ENCODE results near the gene PTPRU. TPM values are rescaled to one million over a fixed set of nuclear protein-coding genes. Genes with fewer than 3 reads are reported as not detected.
"Not testable (repeated sequence)": the region's sequence is repeated elsewhere in the genome, so short reads cannot be mapped to it uniquely, and the experiment has no call there.

PTPRU gene
- total RNA-seq, 1 donor from 2014 or later = 32.7 TPM

- H3K36me3 ChIP-seq = peaks cover 17 to 54% of the 10 kb centered on the region in 2 donors
- no peaks in the 10 kb centered on the region for H3K27me3 ChIP-seq
- TF ChIP-seq, protein P1, sequence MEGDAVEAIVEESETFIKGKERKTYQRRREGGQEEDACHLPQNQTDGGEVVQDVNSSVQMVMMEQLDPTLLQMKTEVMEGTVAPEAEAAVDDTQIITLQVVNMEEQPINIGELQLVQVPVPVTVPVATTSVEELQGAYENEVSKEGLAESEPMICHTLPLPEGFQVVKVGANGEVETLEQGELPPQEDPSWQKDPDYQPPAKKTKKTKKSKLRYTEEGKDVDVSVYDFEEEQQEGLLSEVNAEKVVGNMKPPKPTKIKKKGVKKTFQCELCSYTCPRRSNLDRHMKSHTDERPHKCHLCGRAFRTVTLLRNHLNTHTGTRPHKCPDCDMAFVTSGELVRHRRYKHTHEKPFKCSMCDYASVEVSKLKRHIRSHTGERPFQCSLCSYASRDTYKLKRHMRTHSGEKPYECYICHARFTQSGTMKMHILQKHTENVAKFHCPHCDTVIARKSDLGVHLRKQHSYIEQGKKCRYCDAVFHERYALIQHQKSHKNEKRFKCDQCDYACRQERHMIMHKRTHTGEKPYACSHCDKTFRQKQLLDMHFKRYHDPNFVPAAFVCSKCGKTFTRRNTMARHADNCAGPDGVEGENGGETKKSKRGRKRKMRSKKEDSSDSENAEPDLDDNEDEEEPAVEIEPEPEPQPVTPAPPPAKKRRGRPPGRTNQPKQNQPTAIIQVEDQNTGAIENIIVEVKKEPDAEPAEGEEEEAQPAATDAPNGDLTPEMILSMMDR (IDR thresholded peaks at IDR 0.05) = no peak
- no peak for DNase-seq (ENCODE audit: low spot score in 2 of 2)
- intact Hi-C loops (cut with DNase I) = no loop called here
- H3K4me1 ChIP-seq = no peaks in the 10 kb centered on the region
- H3K27ac ChIP-seq = no peak overlapping the region
- no peaks in the 10 kb centered on the region for H3K9me3 ChIP-seq
- H3K4me3 ChIP-seq = no peak overlapping the region
Measured at GRCh38 chr1:29297450-29297849, 61.1 kb downstream of the PTPRU start.

- H3K27me3 ChIP-seq = no peaks in the 10 kb centered on the region
- TF ChIP-seq, protein P1 (IDR thresholded peaks at IDR 0.05) = no peak
- peaks cover 17 to 54% of the 10 kb centered on the region in 2 donors for H3K36me3 ChIP-seq
- no peak overlapping the region for H3K4me3 ChIP-seq
- H3K4me1 ChIP-seq = no peaks in the 10 kb centered on the region
- no peak for DNase-seq (ENCODE audit: low spot score in 2 of 2)
- H3K9me3 ChIP-seq = no peaks in the 10 kb centered on the region
- intact Hi-C loops (cut with DNase I) = no loop called here
- no peak overlapping the region for H3K27ac ChIP-seq
Measured at GRCh38 chr1:29298246-29298645, 61.9 kb downstream of the PTPRU start.

DNA sequence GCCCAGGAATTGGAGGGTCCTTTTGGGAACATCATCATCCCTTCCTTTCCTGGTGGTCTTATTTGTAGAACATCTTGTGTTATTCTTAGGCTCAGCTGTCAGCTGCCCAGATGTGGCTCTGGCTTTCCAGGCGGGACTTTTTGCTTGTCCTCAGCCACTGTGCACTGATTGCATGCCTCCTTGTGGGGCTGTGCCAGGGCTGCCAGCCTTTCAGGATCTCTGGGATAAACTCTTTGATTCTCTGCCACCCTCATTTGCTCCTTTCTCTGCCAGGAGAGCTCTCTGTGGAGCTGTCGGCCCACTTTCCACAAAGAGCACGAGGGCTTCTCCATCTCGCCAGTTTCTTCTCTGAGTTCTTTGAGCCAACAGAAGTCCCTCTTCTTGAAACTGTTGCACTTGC lies 63.1 kb downstream of the PTPRU start:
- Histone ChIP-seq H3K27ac (no peak overlapping the region), H3K4me3 (no peak overlapping the region), H3K27me3 (no peaks in the 10 kb centered on the region), H3K4me1 (no peaks in the 10 kb centered on the region), H3K9me3 (no peaks in the 10 kb centered on the region), H3K36me3 (peaks cover 26 to 64% of the 10 kb centered on the region in 2 donors)
- intact Hi-C loops (cut with DNase I) = no loop called here
- TF ChIP-seq, protein P1 (IDR thresholded peaks at IDR 0.05) = no peak
- DNase-seq (ENCODE audit: low spot score in 2 of 2) = no peak

DNA sequence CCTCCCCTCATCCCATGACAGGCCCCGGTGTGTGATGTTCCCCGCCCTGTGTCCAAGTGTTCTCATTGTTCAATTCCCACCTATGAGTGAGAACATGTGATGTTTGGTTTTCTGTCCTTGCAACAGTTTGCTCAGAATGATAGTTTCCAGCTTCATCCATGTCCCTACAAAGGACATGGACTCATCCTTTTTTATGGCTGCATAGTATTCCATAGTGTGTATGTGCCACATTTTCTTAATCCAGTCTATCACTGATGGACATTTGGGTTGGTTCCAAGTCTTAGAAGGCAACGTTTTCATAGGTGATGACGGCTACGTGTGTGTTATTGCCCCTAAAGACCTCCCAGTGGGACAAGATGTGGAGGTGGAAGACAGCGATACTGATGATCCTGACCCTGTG lies 65.4 kb downstream of the PTPRU start:
- peaks cover 42 to 80% of the 10 kb centered on the region in 2 donors for H3K36me3 ChIP-seq
- H3K27ac ChIP-seq; H3K9me3 ChIP-seq; H3K27me3 ChIP-seq; DNase-seq (ENCODE audit: low spot score in 2 of 2); intact Hi-C loops (cut with DNase I); H3K4me1 ChIP-seq; H3K4me3 ChIP-seq: not testable (repeated sequence)

DNA sequence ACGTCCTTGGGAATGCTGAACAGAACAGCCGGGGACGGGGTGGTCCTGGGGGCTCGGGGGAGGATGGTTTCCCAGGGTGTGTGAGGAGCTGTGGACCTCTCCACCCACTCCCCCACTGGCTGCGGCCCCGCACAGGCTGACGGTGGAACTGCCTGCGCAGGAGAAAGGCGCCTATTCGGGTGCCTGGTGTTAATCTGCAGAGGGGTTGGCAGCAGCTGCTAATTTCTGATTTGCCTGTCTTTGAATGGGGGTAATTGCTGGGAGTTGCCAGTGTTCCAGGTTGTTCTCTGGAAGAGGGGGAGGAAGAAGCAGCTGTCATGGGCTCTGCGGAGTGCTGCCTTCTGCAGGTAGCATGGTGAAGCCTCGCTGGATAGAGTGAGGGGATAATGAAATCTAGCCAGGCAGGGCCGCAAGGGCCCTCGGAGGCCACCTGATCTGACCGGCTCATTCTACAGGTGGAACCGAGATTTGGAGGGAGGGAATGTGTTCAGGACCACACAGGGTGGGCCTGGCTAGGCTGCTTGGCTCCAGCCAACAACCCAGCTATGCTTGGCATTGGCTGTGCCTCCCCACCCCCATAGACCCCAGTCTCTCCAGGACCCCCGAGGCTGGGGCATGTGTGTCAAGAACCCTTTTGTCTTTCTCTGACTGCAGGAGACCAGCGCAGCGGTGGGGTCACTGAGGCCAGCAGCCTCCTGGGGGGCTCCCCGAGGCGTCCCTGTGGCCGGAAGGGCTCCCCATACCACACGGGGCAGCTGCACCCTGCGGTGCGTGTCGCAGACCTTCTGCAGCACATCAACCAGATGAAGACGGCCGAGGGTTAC lies 67.1 kb downstream of the PTPRU start:
- DNase-seq (ENCODE audit: low spot score in 2 of 2) = no peak
- H3K9me3 ChIP-seq = no peaks in the 10 kb centered on the region
- TF ChIP-seq, protein P1 (IDR thresholded peaks at IDR 0.05) = no peak
- H3K27ac ChIP-seq = no peak overlapping the region
- no peak overlapping the region for H3K4me3 ChIP-seq
- no peaks in the 10 kb centered on the region for H3K4me1 ChIP-seq
- H3K36me3 ChIP-seq = peaks cover 35 to 71% of the 10 kb centered on the region in 2 donors
- intact Hi-C loops (cut with DNase I) = no loop called here
- H3K27me3 ChIP-seq = no peaks in the 10 kb centered on the region

DNA sequence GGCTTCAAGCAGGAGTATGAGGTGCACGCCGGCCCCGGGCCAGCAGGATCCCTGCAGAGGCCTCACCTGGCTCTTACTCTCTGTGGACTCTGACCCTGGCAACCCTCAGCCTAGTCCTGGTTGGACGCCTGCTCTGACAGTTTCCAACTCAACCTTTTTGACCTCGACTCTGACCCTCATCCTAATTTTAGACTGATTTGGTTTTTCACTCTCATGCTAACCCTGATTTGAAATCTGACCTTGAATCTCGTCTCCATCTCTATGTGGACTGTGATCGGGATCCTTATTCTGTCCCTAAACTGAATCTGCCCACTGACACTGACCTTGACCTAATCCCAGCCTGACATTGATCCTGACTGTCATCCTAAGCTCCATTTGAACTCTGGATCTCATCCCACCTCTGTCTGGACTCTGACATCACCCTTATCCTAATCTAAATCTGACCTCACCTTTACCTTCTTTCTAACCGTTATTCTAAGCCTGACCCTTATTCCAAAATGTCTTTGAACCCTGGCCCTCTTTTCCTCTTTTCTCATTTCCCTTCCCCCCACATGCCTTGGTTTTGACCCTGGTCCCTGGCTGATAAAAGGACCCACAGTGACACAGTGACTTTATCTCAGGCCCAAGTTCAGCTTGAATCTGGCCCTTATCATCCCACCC lies 67.8 kb downstream of the PTPRU start:
- peaks cover 35 to 68% of the 10 kb centered on the region in 2 donors for H3K36me3 ChIP-seq
- DNase-seq (ENCODE audit: low spot score in 2 of 2) = no peak
- H3K27ac ChIP-seq = no peak overlapping the region
- no peaks in the 10 kb centered on the region for H3K27me3 ChIP-seq
- intact Hi-C loops (cut with DNase I) = no loop called here
- TF ChIP-seq, protein P1 (IDR thresholded peaks at IDR 0.05) = no peak
- H3K9me3 ChIP-seq = no peaks in the 10 kb centered on the region
- no peaks in the 10 kb centered on the region for H3K4me1 ChIP-seq
- H3K4me3 ChIP-seq = no peak overlapping the region
